ENCODE data around the gene TOLLIP.
A peak's percentile ranks its signal among the peaks of the same experiment; 100 is the strongest.
"Not testable (repeated sequence)": the region's sequence is repeated elsewhere in the genome, so short reads cannot be mapped to it uniquely, and the experiment has no call there.

TOLLIP gene

GRCh38 chr11:1309498-1310317 is at the start of gene TOLLIP:
TSS of gene TOLLIP (minus strand) at chr11:1309632. CDS start at chr11:1309498, 134 bp downstream.
- peak; percentile 96 for DNase-seq (ENCODE audit: low read depth in 1 of 2, low spot score in 1 of 2)

DNA sequence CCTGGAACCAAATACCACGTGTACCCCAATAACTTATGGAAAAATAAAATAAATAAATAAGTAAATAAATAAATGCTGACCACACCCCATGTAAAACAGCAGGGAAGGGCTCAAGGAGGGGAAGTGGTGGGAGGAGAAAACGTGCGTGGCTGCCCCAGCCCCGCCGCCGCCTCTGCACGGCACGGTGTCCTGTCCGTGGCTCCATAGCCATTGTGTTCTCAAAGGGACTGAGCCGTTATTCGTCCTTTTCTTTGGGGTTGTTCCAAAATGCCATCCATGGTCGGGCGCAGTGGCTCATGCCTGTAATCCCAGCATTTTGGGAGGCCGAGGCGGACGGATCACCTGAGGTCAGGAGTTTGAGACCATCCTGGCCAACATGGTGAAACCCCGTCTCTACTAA is 49.5 kb upstream of the TOLLIP start:
- not testable (repeated sequence) for DNase-seq (ENCODE audit: low read depth in 1 of 2, low spot score in 1 of 2)

DNA sequence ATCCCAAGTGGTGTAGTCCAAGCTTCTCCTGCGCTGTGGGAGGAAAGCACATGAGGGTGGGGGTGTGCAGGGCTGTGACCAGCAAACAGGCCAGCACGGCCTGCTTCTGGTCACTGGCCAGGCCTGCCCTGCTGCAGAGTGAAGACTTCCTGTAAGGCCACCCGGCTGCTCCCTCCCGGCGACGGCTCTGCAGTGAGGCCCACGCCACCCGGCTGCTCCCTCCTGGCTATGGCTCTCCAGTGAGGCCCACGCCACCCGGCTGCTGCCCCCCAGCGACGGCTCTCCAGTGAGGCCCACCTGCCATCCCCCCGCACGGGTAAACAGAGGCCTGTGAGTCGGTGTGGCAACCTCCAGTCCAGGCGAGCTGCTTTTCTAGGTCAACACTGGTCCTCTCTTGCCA is 48.9 kb upstream of the TOLLIP start:
- DNase-seq (ENCODE audit: low read depth in 1 of 2, low spot score in 1 of 2) = no peak

- DNase-seq (ENCODE audit: low read depth in 1 of 2, low spot score in 1 of 2) = no peak
These were observed 47.1 kb upstream of the TOLLIP start for GRCh38 chr11:1356478-1356960.

DNA sequence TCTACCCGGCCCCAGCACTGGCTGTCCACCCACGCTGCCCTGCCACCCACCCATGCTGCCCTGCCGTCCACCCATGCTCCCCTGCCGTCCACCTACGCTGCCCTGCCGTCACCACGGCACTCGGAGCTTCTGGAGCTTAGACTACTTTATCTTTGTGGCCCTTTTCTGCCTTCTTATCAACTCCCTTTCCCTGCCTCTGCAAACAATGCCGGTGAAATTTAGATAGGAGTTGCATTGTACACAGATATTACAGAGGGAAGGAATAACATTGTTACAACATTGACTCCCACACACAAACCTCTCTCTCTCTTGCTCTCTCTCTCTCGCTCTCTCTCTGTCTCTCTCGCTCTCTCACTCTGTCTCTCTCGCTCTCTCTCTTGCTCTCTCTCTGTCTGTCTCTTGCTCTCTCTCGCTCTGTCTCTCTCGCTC is 46.6 kb upstream of the TOLLIP start:
- DNase-seq (ENCODE audit: low read depth in 1 of 2, low spot score in 1 of 2) = no peak

GRCh38 chr11:1354125-1354938 is 44.9 kb upstream of the TOLLIP start:
- no peak for DNase-seq (ENCODE audit: low read depth in 1 of 2, low spot score in 1 of 2)

GRCh38 chr11:1353383-1354124 is 44.1 kb upstream of the TOLLIP start:
- DNase-seq (ENCODE audit: low read depth in 1 of 2, low spot score in 1 of 2) = no peak

DNA sequence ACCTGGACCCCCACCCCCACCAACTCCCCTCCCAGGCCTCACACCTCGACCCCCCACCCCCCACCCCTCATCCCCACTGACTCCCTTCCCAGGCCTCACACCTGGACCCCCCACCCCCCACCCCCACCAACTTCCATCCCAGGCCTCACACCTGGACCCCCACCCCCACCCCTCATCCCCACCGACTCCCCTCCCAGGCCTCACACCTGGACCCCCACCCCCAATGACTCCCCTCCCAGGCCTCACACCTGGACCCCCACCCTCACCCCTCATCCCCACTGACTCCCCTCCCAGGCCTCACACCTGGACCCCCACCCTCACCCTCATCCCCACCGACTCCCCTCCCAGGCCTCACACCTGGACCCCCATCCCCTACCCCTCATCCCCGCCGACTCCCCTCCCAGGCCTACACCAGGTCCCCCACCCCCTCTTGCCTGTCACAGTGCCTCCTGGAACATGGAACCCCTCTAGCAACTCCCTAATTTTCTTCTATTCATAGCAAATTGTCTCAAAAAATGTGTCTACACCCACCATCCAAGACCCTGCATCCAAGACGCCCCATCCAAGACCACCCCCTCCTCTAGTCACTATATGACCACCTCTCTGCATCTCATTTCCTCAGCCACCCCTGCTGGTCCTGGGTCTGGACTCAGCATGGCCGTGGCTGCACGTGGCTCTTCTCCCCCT is 43.4 kb upstream of the TOLLIP start:
- no peak for DNase-seq (ENCODE audit: low read depth in 1 of 2, low spot score in 1 of 2)

- no peak for DNase-seq (ENCODE audit: low read depth in 1 of 2, low spot score in 1 of 2)
These were observed 42.0 kb upstream of the TOLLIP start for GRCh38 chr11:1351278-1351937.

DNA sequence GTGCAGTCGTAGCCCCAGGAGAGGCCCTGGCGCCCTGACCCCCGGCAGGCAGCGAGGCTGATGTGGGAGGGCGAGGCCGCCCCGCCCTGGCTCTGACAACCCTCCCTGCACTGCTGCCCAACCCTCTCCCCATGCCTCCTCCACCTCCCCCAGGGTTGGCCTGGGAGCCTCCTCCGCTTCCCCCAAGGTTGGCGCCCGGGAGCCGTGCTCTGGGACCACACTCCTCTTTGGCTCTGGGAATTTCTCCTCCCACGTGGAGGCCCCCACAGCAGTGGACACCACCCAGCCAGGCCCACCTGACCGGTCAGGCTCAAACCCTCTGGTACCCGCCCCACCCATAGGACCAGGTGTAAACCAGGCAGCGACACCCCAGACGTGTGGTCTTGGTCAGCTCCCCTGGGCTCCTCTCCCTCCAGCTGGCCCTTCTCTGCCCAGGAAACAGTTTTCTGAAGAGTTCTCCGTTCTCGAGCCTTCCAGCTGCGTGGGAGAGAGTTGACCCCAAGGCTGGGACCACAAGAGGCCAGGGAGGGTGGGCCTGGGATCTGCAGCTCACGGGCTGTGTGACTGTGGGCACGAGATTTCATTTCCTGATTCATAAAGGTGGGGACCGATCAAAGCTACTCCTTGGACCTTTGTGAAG is 40.8 kb upstream of the TOLLIP start:
- no peak for DNase-seq (ENCODE audit: low read depth in 1 of 2, low spot score in 1 of 2)

- no peak for DNase-seq (ENCODE audit: low read depth in 1 of 2, low spot score in 1 of 2)
These were observed 40.1 kb upstream of the TOLLIP start for GRCh38 chr11:1349327-1350041.

DNA sequence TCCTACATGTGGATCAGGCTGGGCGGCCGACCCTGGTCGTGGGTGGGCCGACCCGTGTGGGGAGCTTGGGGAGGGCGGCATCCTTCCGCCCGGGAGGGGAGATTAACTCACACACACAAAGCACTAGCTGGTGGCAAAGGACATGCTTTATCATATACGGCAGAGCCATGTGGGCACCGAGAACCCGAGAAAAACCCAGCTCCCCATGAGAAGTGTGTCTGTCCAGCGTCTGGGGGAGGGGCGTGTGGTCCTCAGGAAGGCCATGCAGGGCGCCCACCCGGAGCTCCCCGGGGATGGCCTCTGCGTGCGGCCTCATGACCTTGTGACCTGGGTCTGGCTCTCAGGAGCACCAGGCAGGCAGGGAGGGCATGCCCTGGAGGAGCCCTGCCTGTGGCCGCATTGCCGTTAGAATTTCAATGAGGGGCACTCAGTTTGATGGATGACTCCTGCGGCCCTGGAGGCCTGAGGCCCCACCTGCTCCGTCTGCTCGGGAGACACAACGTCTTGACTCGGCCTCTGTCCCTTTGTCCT is 39.4 kb upstream of the TOLLIP start:
- no peak for DNase-seq (ENCODE audit: low read depth in 1 of 2, low spot score in 1 of 2)

DNA sequence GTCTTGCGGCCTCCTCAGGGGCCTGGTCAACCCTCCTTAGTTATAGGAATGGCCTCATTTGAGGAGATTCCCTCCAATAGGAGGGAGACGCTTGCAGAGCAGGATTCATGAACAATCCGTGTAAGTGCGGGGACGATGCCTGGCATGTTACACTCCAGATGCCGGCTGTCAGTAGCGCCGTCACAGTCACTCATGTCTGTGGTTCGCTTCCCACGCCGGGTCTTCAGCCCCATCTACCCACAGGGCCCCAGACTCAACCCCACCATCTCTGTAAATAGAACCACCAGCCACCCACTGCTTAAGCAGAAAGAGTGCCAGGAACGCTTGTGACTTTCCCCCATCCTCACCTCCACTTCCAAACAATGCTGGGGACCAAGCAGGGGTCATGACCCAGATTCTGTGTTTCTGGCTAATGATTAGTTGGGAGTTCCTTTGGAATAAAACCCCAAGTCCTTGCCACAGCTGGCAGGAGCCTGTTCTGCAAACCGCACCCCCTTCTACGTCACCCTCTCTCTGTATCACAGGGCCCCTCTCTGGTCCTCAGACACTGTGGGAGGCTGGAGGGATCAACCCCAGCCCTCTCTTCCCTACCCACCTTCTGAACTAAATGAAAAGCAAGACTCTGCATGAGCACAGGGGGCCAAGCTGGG is 38.8 kb upstream of the TOLLIP start:
- no peak for DNase-seq (ENCODE audit: low read depth in 1 of 2, low spot score in 1 of 2)

DNA sequence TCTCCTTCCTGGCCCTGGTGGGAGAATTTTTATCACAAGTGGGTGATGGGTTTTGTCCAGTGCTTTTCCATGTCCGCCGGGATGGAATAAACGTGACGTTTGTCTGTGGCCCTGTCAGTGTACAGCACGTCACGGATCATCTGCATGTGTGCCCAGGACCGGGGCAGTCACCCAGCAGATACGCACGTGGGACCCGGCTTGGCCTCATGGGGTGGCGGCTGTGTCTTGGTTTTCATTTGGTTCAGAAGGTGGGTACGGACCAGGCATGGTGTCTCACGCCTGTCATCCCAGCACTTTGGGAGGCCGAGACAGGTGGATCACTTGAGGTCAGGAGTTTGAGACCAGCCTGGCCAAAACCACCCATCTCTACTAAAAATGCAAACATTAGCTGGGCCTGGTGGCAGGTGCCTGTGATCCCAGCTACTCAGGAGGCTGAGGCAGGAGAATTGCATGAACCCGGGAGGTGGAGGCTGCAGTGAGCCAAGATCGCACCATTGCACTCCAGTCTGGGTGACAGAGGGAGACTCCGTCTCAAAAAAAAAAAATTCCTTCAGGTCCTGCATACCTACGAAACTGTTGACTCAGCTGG is 38.1 kb upstream of the TOLLIP start:
- not testable (repeated sequence) for DNase-seq (ENCODE audit: low read depth in 1 of 2, low spot score in 1 of 2)

- no peak for DNase-seq (ENCODE audit: low read depth in 1 of 2, low spot score in 1 of 2)
These were observed 37.4 kb upstream of the TOLLIP start for GRCh38 chr11:1346669-1347390.

GRCh38 chr11:1345737-1346513 is 36.5 kb upstream of the TOLLIP start:
- no peak for DNase-seq (ENCODE audit: low read depth in 1 of 2, low spot score in 1 of 2)
